ENCODE data around the gene RHBDD3.
"Not testable (repeated sequence)": the region's sequence is repeated elsewhere in the genome, so short reads cannot be mapped to it uniquely, and the experiment has no call there.

Gene RHBDD3

GRCh38 chr22:29245626-29246385, 22.0 kb downstream of the RHBDD3 start:
- Histone ChIP-seq H3K4me1 (ENCODE audit: control insufficient read depth, insufficient read depth, low read length) (no peaks in the 10 kb centered on the region), H3K4me3 (ENCODE audit: insufficient read depth, low read depth, low read length) (no peak overlapping the region), H3K27me3 (ENCODE audit: control insufficient read depth, insufficient read depth, low read length, poor library complexity, severe bottlenecking) (no peaks in the 10 kb centered on the region), H3K27ac (ENCODE audit: insufficient read depth, low read depth, low read length, poor library complexity, severe bottlenecking) (no peak overlapping the region), H3K9me3 (ENCODE audit: control insufficient read depth, low read length) (no peaks in the 10 kb centered on the region), H3K36me3 (ENCODE audit: control insufficient read depth, insufficient read depth, low read length) (peaks cover 4% of the 10 kb centered on the region)
- 54 to 57% methylated on average over 11 of the region's 11 CpGs for WGBS, 2 experiments

- Histone ChIP-seq H3K4me1 (ENCODE audit: control insufficient read depth, insufficient read depth, low read length) (no peaks in the 10 kb centered on the region), H3K36me3 (ENCODE audit: control insufficient read depth, insufficient read depth, low read length) (peaks cover 4% of the 10 kb centered on the region), H3K27me3 (ENCODE audit: control insufficient read depth, insufficient read depth, low read length, poor library complexity, severe bottlenecking) (no peaks in the 10 kb centered on the region), H3K4me3 (ENCODE audit: insufficient read depth, low read depth, low read length) (no peak overlapping the region), H3K9me3 (ENCODE audit: control insufficient read depth, low read length) (no peaks in the 10 kb centered on the region), H3K27ac (ENCODE audit: insufficient read depth, low read depth, low read length, poor library complexity, severe bottlenecking) (no peak overlapping the region)
- WGBS, 2 experiments, result 87 to 88% methylated on average over 7 of the region's 7 CpGs
Measured at GRCh38 chr22:29244785-29245625, 22.8 kb downstream of the RHBDD3 start.

- 92 to 94% methylated on average over 11 of the region's 11 CpGs for WGBS, 2 experiments
- H3K36me3 ChIP-seq (ENCODE audit: control insufficient read depth, insufficient read depth, low read length), result peaks cover 4% of the 10 kb centered on the region
- no peaks in the 10 kb centered on the region for H3K4me1 ChIP-seq (ENCODE audit: control insufficient read depth, insufficient read depth, low read length)
- H3K27ac ChIP-seq (ENCODE audit: insufficient read depth, low read depth, low read length, poor library complexity, severe bottlenecking), result no peak overlapping the region
- no peaks in the 10 kb centered on the region for H3K27me3 ChIP-seq (ENCODE audit: control insufficient read depth, insufficient read depth, low read length, poor library complexity, severe bottlenecking)
- H3K9me3 ChIP-seq (ENCODE audit: control insufficient read depth, low read length), result no peaks in the 10 kb centered on the region
- no peak overlapping the region for H3K4me3 ChIP-seq (ENCODE audit: insufficient read depth, low read depth, low read length)
Measured at GRCh38 chr22:29243874-29244446, 23.8 kb downstream of the RHBDD3 start.

GRCh38 chr22:29240481-29240880, 27.3 kb downstream of the RHBDD3 start:
- not testable (repeated sequence) for H3K9me3 ChIP-seq (ENCODE audit: control insufficient read depth, low read length); H3K27ac ChIP-seq (ENCODE audit: insufficient read depth, low read depth, low read length, poor library complexity, severe bottlenecking); H3K4me1 ChIP-seq (ENCODE audit: control insufficient read depth, insufficient read depth, low read length); H3K36me3 ChIP-seq (ENCODE audit: control insufficient read depth, insufficient read depth, low read length); H3K4me3 ChIP-seq (ENCODE audit: insufficient read depth, low read depth, low read length); H3K27me3 ChIP-seq (ENCODE audit: control insufficient read depth, insufficient read depth, low read length, poor library complexity, severe bottlenecking)
- WGBS, 2 experiments, result 92 to 93% methylated on average over 9 of the region's 9 CpGs

GRCh38 chr22:29233277-29233877, 34.4 kb downstream of the RHBDD3 start:
- H3K9me3 ChIP-seq (ENCODE audit: control insufficient read depth, low read length), result no peaks in the 10 kb centered on the region
- H3K36me3 ChIP-seq (ENCODE audit: control insufficient read depth, insufficient read depth, low read length), result no peaks in the 10 kb centered on the region
- 89 to 92% methylated on average over 1 of the region's 1 CpG for WGBS, 2 experiments
- H3K27me3 ChIP-seq (ENCODE audit: control insufficient read depth, insufficient read depth, low read length, poor library complexity, severe bottlenecking), result no peaks in the 10 kb centered on the region
- H3K27ac ChIP-seq (ENCODE audit: insufficient read depth, low read depth, low read length, poor library complexity, severe bottlenecking), result no peak overlapping the region
- no peak overlapping the region for H3K4me3 ChIP-seq (ENCODE audit: insufficient read depth, low read depth, low read length)
- no peaks in the 10 kb centered on the region for H3K4me1 ChIP-seq (ENCODE audit: control insufficient read depth, insufficient read depth, low read length)

- Histone ChIP-seq H3K36me3 (ENCODE audit: control insufficient read depth, insufficient read depth, low read length) (no peaks in the 10 kb centered on the region), H3K9me3 (ENCODE audit: control insufficient read depth, low read length) (no peaks in the 10 kb centered on the region), H3K4me3 (ENCODE audit: insufficient read depth, low read depth, low read length) (no peak overlapping the region), H3K27ac (ENCODE audit: insufficient read depth, low read depth, low read length, poor library complexity, severe bottlenecking) (no peak overlapping the region), H3K4me1 (ENCODE audit: control insufficient read depth, insufficient read depth, low read length) (no peaks in the 10 kb centered on the region), H3K27me3 (ENCODE audit: control insufficient read depth, insufficient read depth, low read length, poor library complexity, severe bottlenecking) (no peaks in the 10 kb centered on the region)
- WGBS, 2 experiments, result 86 to 88% methylated on average over 22 of the region's 22 CpGs
Measured at GRCh38 chr22:29231971-29232959, 35.5 kb downstream of the RHBDD3 start.

GRCh38 chr22:29230972-29231875, 36.6 kb downstream of the RHBDD3 start:
- no peak overlapping the region for H3K4me3 ChIP-seq (ENCODE audit: insufficient read depth, low read depth, low read length)
- no peak overlapping the region for H3K27ac ChIP-seq (ENCODE audit: insufficient read depth, low read depth, low read length, poor library complexity, severe bottlenecking)
- WGBS, 2 experiments, result 92 to 94% methylated on average over 19 of the region's 19 CpGs
- H3K36me3 ChIP-seq (ENCODE audit: control insufficient read depth, insufficient read depth, low read length), result no peaks in the 10 kb centered on the region
- no peaks in the 10 kb centered on the region for H3K9me3 ChIP-seq (ENCODE audit: control insufficient read depth, low read length)
- H3K4me1 ChIP-seq (ENCODE audit: control insufficient read depth, insufficient read depth, low read length), result peaks cover under 1% of the 10 kb centered on the region
- no peaks in the 10 kb centered on the region for H3K27me3 ChIP-seq (ENCODE audit: control insufficient read depth, insufficient read depth, low read length, poor library complexity, severe bottlenecking)

- H3K9me3 ChIP-seq (ENCODE audit: control insufficient read depth, low read length), result no peaks in the 10 kb centered on the region
- H3K4me1 ChIP-seq (ENCODE audit: control insufficient read depth, insufficient read depth, low read length), result peaks cover 10% of the 10 kb centered on the region
- no peak overlapping the region for H3K27ac ChIP-seq (ENCODE audit: insufficient read depth, low read depth, low read length, poor library complexity, severe bottlenecking)
- H3K36me3 ChIP-seq (ENCODE audit: control insufficient read depth, insufficient read depth, low read length), result no peaks in the 10 kb centered on the region
- WGBS, 2 experiments, result 93% methylated on average over 11 of the region's 11 CpGs
- H3K27me3 ChIP-seq (ENCODE audit: control insufficient read depth, insufficient read depth, low read length, poor library complexity, severe bottlenecking), result no peaks in the 10 kb centered on the region
- H3K4me3 ChIP-seq (ENCODE audit: insufficient read depth, low read depth, low read length), result no peak overlapping the region
Measured at GRCh38 chr22:29226351-29226981, 41.3 kb downstream of the RHBDD3 start.

All from ectodermal cell (in vitro differentiated cells).